Purkinje cell (primary cell): ENCODE data around the gene SLC2A11. TPM values are rescaled to one million over a fixed set of nuclear protein-coding genes. Genes with fewer than 3 reads are reported as not detected.

Source experiments
- polyA plus RNA-seq: library from polyadenylated mRNA; unstranded; fragments of >200 nt; fragmentation: Nextera tagmentation; gene quantifications from 2 replicates; pipeline ENCODE4 v1.2.1, GENCODE V29; 2014

The SLC2A11 gene, protein sequence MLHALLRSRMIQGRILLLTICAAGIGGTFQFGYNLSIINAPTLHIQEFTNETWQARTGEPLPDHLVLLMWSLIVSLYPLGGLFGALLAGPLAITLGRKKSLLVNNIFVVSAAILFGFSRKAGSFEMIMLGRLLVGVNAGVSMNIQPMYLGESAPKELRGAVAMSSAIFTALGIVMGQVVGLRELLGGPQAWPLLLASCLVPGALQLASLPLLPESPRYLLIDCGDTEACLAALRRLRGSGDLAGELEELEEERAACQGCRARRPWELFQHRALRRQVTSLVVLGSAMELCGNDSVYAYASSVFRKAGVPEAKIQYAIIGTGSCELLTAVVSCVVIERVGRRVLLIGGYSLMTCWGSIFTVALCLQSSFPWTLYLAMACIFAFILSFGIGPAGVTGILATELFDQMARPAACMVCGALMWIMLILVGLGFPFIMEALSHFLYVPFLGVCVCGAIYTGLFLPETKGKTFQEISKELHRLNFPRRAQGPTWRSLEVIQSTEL
- 8.0 and 15.6 TPM in 2 replicates for polyA plus RNA-seq

DNA sequence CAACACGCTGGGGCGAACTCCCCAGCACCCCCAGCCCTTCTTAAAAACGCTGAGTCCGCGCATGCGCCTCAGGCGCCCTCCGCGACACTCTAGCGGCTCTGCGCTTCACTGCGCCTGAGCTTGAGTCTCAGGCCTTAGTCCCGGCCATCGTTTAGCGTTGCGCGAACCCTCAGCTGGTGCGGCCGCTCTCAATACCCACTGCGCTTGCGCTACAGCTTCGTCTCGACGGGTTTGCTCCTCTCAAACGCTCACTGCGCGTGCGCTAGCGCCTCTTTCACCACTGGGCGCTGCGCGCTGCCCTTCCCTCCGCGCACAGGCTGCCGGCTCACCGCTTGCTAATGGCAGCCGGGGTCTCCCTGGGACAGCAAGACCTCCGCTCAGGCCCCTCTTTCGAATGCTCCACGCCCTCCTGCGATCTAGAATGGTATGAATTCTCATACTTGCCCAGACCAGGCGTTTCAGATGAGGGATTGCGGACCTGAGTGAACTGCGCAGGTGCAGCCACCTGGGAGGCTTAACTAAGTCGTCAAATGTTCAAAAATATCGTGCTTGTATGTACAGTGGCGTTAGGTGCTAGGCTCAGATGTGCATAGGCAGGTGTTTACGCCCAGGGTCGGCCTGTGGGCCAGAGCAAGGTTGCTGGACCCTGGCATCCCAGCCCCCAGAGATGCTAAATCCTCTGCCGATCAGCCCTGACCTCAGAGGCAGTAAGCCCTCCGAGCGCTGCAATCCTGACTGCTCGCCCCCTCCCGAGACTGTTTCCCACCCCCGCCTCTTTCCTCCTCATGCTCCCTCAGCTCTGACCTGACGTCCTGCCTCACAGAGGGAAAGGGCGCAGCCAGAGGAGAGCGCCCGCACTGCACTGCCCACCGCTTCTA is at the start of gene SLC2A11:
Gene SLC2A11, plus strand, starts transcription at position 270 of the 878 bp plus-strand sequence. Its CDS starts 125 bp downstream, at position 395.

GRCh38 chr22:23838681-23839468 is 18.8 kb upstream of the SLC2A11 start, which contains the start of gene DERL3:
DERL3 (minus strand) TSS chr22:23839006; CDS start chr22:23838987, 19 bp downstream.

DNA sequence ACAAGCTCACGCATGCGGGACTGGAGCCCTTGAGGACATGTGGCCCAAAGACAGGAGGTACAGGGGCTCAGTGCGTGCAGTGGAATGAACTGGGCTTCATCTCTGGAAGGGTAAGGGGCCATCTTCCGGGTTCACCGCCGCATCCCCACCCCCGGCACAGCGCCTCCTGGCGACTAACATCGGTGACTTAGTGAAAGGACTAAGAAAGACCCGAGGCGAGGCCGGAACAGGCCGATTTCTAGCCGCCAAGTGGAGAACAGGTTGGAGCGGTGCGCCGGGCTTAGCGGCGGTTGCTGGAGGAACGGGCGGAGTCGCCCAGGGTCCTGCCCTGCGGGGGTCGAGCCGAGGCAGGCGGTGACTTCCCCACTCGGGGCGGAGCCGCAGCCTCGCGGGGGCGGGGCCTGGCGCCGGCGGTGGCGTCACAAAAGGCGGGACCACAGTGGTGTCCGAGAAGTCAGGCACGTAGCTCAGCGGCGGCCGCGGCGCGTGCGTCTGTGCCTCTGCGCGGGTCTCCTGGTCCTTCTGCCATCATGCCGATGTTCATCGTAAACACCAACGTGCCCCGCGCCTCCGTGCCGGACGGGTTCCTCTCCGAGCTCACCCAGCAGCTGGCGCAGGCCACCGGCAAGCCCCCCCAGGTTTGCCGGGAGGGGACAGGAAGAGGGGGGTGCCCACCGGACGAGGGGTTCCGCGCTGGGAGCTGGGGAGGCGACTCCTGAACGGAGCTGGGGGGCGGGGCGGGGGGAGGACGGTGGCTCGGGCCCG is 36.5 kb downstream of the SLC2A11 start, which contains the start of gene MIF:
Gene MIF, plus strand, starts transcription at position 439 of the 765 bp plus-strand sequence. Its CDS starts 92 bp downstream, at position 531.

Other genes with a start within 250 kb of the SLC2A11 start
- gene DRICH1, start 225.6 kb upstream of the SLC2A11 start, polyA plus RNA-seq = not detected in 2 replicates
- not detected in 2 replicates for gene RGL4, start 166.9 kb upstream of the SLC2A11 start, polyA plus RNA-seq
- 0.15 TPM in 1 of 2 replicates, not detected in the other for gene ZNF70, start 106.8 kb upstream of the SLC2A11 start, polyA plus RNA-seq
- gene VPREB3, start 103.5 kb upstream of the SLC2A11 start, polyA plus RNA-seq = 1.2 and 6.7 TPM in 2 replicates
- not detected in 2 replicates for gene C22orf15, start 94.9 kb upstream of the SLC2A11 start, polyA plus RNA-seq
- gene CHCHD10, start 89.9 kb upstream of the SLC2A11 start, polyA plus RNA-seq = 148 and 429 TPM in 2 replicates
- 0.58 TPM in 1 of 2 replicates, not detected in the other for gene MMP11, start 85.0 kb upstream of the SLC2A11 start, polyA plus RNA-seq
- 3.8 and 4.0 TPM in 2 replicates for gene SMARCB1, start 70.9 kb upstream of the SLC2A11 start, polyA plus RNA-seq
- gene DERL3, start 18.9 kb upstream of the SLC2A11 start, polyA plus RNA-seq = 2.3 and 2.5 TPM in 2 replicates
- 520 and 694 TPM in 2 replicates for gene MIF, start 36.5 kb downstream of the SLC2A11 start, polyA plus RNA-seq
- 5.1 TPM in 1 of 2 replicates, not detected in the other for gene GSTT2B, start 103.3 kb downstream of the SLC2A11 start, polyA plus RNA-seq
- gene DDTL, start 109.0 kb downstream of the SLC2A11 start, polyA plus RNA-seq = 1.4 and 2.6 TPM in 2 replicates
- 73.3 and 78.1 TPM in 2 replicates for gene DDT, start 116.6 kb downstream of the SLC2A11 start, polyA plus RNA-seq
- gene GSTT2, start 122.3 kb downstream of the SLC2A11 start, polyA plus RNA-seq = 0.43 TPM in 1 of 2 replicates, not detected in the other
- gene GSTT4, start 147.6 kb downstream of the SLC2A11 start, polyA plus RNA-seq = not detected in 2 replicates
- gene CABIN1, start 153.4 kb downstream of the SLC2A11 start, polyA plus RNA-seq = 8.3 and 9.0 TPM in 2 replicates